Activated CD8-positive, alpha-beta memory T cell treated with anti-CD3 and anti-CD28 coated beads, Interleukin-2, amount 10 ng/mL, durations not matched to agents 7 days and 5 days (primary cell): ENCODE data around the gene ABCF2. TPM values are rescaled to one million over a fixed set of nuclear protein-coding genes. Genes with fewer than 3 reads are reported as not detected.

Experiments
- ATAC-seq: fragments of 150-1000 bp; cut with Tn5 transposase; one replicate; pipeline ENCODE4 v1.10.0; 2021; ENCODE audit warnings: moderate library complexity
- CTCF ChIA-PET: fragments of 350-600 bp; sonication (Branson Sonifier 250); formaldehyde crosslinking; loops from one replicate; lab custom pipeline; 2021; ENCODE audit warnings: antibody characterized with exemption; lab: Charles Lee
- DNase-seq: peaks from one replicate; pipeline ENCODE4 v3.0.0-alpha.2; 2020
- H3K27ac Mint-ChIP-seq: one replicate; pipeline ENCODE4 v1.8.0; 2021; ENCODE audit warnings: mild to moderate bottlenecking, mixed read lengths
- H3K27me3 Mint-ChIP-seq: one replicate; pipeline ENCODE4 v1.8.0; 2021; ENCODE audit warnings: mixed read lengths
- H3K36me3 Mint-ChIP-seq: one replicate; pipeline ENCODE4 v1.8.0; 2021; ENCODE audit warnings: mild to moderate bottlenecking, mixed read lengths
- H3K4me1 Mint-ChIP-seq: one replicate; pipeline ENCODE4 v1.8.0; 2021; ENCODE audit warnings: mixed read lengths
- H3K4me3 Mint-ChIP-seq: one replicate; pipeline ENCODE4 v1.8.0; 2021; ENCODE audit warnings: mild to moderate bottlenecking, moderate library complexity, mixed read lengths
- H3K9me3 Mint-ChIP-seq: one replicate; pipeline ENCODE4 v1.8.0; 2022; ENCODE audit warnings: low read depth, mixed read lengths
- total RNA-seq, 2 experiments: library from RNA; stranded (reverse); gene quantifications; one replicate each; pipeline ENCODE4 v1.2.3, GENCODE V29; 2021

ABCF2 gene
- total RNA-seq, 2 experiments from 2014 or later = 37.8 to 47.3 TPM

DNA sequence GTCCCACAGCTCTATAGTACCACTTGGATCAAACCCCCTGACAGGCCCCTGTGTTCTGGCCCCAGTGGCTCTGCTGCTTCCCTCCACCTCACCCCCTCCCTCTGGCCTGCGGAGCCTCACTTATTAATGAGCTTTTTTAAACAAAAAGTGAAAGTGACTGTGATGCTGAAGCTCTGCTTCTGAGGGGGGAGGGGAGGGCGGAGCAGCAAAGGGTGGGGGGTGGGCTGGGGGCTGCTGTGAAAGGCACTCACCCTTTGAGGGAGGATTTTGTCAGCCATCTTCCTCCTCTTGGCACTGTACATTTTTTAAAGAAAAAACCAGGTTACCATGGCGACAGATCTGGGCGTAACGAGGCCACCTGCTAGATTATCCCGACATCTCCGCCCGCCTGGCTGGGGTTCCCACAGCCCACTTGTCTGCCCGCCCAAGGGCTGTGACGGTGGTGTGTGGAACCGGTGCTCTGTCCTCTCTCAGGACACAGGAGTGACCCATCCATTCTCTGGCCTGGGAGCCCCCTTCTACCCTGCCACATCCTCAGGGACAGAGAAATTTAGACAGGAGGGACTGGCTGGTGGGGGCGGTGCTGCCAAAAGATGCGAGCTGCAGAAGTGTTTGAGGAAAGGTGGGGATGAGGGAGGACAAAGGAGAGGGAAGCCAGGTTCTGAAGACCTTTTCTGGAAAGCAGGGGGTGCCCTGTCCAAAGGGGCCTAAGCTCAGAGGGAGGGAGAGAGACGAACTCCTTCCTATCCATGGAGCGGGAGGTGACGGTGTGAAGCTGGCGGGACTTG is 16.6 kb upstream of the ABCF2 start:
- ATAC-seq = peak; percentile 17
- DNase-seq = no peak

DNA sequence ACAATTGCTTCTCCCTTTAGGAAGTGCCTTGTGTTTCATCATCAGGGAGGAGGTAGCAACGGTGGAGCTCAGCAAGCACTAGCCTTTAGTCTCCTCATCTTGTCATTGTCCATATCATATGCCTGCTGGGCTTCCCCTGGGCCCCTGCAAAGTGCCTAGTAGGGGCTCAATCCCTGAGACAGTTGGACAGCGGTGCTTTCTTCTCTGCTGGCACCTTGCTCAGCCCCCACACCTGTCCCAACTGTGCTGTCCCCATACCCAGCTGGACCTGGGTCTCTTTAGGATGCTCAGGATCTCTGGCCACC is 16.0 kb upstream of the ABCF2 start:
- H3K4me1 Mint-ChIP-seq = peaks cover 29% of the 10 kb centered on the region
- no peak for ATAC-seq
- H3K36me3 Mint-ChIP-seq = peaks cover 2% of the 10 kb centered on the region
- H3K4me3 Mint-ChIP-seq = peak overlapping the region; percentile 35
- H3K9me3 Mint-ChIP-seq = no peaks in the 10 kb centered on the region
- peak overlapping the region; percentile 71 for H3K27ac Mint-ChIP-seq
- DNase-seq = no peak
- peaks cover 32% of the 10 kb centered on the region for H3K27me3 Mint-ChIP-seq
- CTCF ChIA-PET = interaction anchor here (0.9 to 5.6 kb wide), 11 partner anchors 9 to 119 kb away, joined by 3 to 60 read pairs (median 6); partner anchors contain the start of genes ABCF2 and CHPF2

More for the DNA sequence above, 16.6 kb upstream of the ABCF2 start:
- CTCF ChIA-PET = interaction anchor here (0.6 to 5.6 kb wide), 49 partner anchors 7 to 548 kb away, joined by 3 to 60 read pairs (median 4); partner anchors contain the start of genes ABCF2, ASB10, CHPF2 and FASTK
- Mint-ChIP-seq H3K9me3 (no peaks in the 10 kb centered on the region), H3K4me1 (peaks cover 33% of the 10 kb centered on the region), H3K27ac (peak overlapping the region; percentile 71), H3K36me3 (peaks cover 2% of the 10 kb centered on the region), H3K4me3 (peak overlapping the region; percentile 35), H3K27me3 (peaks cover 36% of the 10 kb centered on the region)

DNA sequence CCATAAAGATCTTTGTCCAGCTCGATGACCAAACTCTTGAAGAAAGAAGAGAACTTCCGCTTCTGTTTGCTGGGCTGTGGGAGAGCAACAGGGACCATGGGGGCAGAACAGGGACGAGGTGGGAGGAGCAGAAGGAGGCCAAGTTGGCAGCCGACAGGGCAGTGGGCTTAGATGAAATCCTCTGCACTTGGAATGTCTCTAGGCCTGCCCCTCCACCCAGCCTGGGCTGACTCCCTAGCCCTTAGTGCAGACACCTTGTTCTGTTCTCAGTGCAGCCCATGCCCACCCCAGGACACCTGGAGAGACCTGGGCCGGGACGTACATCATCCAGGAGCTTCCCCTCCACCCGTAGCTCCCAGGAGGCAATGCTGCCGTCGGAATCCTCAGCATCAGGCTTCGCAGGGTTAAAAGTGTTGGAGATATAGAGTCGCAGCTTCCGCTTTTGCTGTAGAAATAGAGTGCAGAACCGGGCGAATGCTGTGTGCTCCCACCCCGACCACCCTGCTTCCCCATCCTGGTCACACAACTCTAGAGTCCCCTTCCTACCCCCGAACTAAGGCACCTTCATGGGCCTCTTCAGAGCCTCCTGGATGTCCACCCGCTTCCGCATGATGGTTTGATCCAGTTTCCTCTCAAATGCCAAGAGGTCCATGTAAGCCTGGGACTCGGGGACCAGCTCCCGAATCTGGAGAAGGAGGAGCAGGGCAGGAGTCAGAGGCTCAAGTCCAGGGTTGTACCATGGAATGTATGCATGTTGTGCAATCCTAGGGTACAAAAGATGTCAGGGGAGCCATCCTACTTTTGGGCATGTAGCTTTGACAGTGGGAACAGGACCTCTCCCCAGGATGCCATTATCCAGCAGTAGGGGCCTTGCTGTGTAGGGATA is 15.4 kb upstream of the ABCF2 start:
- H3K4me3 Mint-ChIP-seq = no peak overlapping the region
- peak overlapping the region; percentile 71 for H3K27ac Mint-ChIP-seq
- DNase-seq (no peak), ATAC-seq (no peak)
- H3K36me3 Mint-ChIP-seq = peaks cover 2% of the 10 kb centered on the region
- H3K4me1 Mint-ChIP-seq = peaks cover 28% of the 10 kb centered on the region
- peaks cover 26% of the 10 kb centered on the region for H3K27me3 Mint-ChIP-seq
- CTCF ChIA-PET = interaction anchor here (0.8 to 5.6 kb wide), 11 partner anchors 9 to 131 kb away, joined by 3 to 60 read pairs (median 5); partner anchors contain the start of genes ABCF2 and CHPF2
- H3K9me3 Mint-ChIP-seq = no peaks in the 10 kb centered on the region

DNA sequence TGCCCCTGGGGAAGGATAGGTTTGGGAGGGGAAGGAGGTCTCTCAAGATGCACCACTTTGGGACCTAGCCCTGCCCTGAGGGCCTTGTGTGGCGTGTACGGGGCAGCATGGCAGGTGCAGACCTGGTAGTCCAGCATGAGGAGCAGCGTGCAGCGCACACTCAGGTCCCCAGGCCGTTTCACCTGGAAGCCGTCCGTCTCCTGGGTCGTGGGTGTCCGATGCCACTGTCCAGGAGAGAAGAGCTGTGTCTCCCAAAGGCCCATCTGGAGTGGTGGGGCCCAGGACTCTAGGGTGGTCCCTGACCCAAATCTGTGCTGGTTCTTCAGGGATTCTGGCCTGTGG is 14.7 kb upstream of the ABCF2 start:
- H3K27me3 Mint-ChIP-seq = peaks cover 19% of the 10 kb centered on the region
- CTCF ChIA-PET = interaction anchor here (4.8 kb wide), 1 partner anchor 8 kb away, joined by 47 read pairs; the partner anchor contains the start of gene CHPF2
- no peaks in the 10 kb centered on the region for H3K9me3 Mint-ChIP-seq
- ATAC-seq (no peak), DNase-seq (no peak)
- H3K4me3 Mint-ChIP-seq = no peak overlapping the region
- peaks cover 28% of the 10 kb centered on the region for H3K4me1 Mint-ChIP-seq
- peaks cover 5% of the 10 kb centered on the region for H3K36me3 Mint-ChIP-seq
- H3K27ac Mint-ChIP-seq = no peak overlapping the region

DNA sequence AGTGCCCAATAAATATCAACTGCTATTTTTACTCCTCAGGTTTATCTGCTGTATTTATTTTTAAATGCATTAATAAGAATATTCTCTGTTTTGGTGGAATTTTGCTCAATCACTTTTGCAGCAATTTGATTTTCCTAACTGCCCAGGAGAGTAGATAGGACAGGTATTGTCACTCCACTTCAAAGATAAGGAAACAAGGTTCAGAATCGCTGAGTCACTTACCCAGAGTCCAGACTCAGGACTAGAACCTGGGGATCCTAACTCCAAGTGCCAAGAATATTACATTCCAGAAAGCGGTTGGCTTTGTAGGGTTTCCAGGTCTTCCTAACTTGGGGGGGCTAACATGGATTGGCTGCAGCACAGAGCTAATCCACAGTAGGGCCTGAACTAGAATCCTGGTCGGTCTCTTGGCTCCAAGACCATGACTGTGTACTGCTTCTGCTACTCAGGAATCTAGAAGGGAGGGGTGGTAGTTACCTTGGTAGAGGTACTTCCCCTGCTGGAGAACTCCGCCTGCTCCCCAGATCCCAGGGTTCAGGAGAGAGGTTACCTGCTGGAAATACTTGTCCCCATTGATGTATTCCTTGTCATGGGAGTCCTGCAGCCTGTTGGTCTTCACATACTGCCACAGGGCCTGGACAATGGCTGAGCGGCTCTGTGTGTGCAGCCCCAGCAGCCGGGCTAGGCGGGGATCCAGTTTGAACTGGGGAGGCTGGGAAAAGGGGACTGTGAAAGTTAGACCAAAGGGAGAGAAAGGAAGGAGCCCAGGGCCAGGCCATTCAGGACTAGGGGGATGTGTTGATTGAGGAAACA is 14.1 kb upstream of the ABCF2 start:
- CTCF ChIA-PET = no interaction called here
- Mint-ChIP-seq H3K4me3 (no peak overlapping the region), H3K4me1 (peaks cover 27% of the 10 kb centered on the region), H3K9me3 (no peaks in the 10 kb centered on the region), H3K36me3 (peaks cover 6% of the 10 kb centered on the region), H3K27me3 (peaks cover 13% of the 10 kb centered on the region), H3K27ac (peak overlapping the region; percentile 6)
- ATAC-seq = no peak
- no peak for DNase-seq

DNA sequence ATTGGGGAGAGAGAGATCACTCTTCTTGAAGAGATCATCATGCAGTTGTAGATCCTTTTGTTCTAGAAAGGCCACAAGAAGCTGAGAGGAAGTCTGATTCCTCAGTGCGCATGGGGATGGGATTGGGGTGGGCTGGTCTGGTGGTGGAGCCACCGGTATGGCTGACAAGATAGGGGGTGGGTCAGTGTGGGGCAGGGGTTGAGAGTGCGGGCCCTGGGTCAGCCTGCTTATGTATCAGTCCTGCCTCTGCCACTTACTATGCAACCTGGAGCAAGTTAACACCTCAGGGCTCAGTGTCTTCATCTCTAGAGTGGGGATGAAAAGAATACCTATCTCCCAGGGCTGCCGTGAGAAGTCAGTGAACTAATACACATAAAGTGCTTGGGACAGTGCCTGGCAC is 13.5 kb upstream of the ABCF2 start:
- H3K36me3 Mint-ChIP-seq = peaks cover 7% of the 10 kb centered on the region

DNA sequence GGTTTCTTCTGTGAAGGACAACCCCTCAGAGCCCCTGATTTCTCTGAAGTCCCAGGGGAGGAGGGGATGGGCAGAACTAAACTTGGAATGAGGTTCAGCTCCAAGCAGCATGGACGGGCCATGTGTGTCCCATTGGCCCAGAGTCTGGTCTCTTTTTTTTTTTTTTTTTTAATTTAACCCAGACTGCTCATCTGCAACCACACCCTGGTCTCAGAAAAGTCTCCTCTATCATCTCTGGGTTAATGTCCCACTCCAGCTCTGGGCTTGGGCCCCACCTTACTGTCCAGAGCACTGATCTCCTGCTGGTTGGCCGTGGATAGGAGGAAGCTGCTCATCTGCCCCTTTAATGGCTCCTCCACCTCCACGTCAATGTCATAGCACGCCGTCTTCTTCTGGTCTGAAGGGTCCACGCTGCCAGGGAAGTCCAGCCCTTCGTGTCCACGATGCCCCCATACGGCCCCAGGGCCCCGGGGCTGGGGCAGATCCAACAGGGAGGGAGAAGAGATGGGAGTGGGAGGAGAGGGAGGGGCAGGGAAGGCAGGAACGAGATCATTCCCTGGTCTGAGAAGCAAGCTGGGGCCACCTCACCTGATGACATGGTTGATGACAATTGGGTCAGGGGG is 12.9 kb upstream of the ABCF2 start:
- Mint-ChIP-seq H3K9me3 (no peaks in the 10 kb centered on the region), H3K4me1 (peaks cover 23% of the 10 kb centered on the region), H3K27me3 (peaks cover 6% of the 10 kb centered on the region), H3K36me3 (peaks cover 7% of the 10 kb centered on the region), H3K27ac (no peak overlapping the region), H3K4me3 (no peak overlapping the region)
- no peak for DNase-seq
- no peak for ATAC-seq
- CTCF ChIA-PET = no interaction called here

More for the DNA sequence above, 13.5 kb upstream of the ABCF2 start:
- no peak overlapping the region for H3K27ac Mint-ChIP-seq
- no peak for DNase-seq
- no peak for ATAC-seq
- H3K27me3 Mint-ChIP-seq = peaks cover 8% of the 10 kb centered on the region
- CTCF ChIA-PET = no interaction called here
- H3K9me3 Mint-ChIP-seq = no peaks in the 10 kb centered on the region
- H3K4me1 Mint-ChIP-seq = peaks cover 24% of the 10 kb centered on the region
- H3K4me3 Mint-ChIP-seq = no peak overlapping the region

DNA sequence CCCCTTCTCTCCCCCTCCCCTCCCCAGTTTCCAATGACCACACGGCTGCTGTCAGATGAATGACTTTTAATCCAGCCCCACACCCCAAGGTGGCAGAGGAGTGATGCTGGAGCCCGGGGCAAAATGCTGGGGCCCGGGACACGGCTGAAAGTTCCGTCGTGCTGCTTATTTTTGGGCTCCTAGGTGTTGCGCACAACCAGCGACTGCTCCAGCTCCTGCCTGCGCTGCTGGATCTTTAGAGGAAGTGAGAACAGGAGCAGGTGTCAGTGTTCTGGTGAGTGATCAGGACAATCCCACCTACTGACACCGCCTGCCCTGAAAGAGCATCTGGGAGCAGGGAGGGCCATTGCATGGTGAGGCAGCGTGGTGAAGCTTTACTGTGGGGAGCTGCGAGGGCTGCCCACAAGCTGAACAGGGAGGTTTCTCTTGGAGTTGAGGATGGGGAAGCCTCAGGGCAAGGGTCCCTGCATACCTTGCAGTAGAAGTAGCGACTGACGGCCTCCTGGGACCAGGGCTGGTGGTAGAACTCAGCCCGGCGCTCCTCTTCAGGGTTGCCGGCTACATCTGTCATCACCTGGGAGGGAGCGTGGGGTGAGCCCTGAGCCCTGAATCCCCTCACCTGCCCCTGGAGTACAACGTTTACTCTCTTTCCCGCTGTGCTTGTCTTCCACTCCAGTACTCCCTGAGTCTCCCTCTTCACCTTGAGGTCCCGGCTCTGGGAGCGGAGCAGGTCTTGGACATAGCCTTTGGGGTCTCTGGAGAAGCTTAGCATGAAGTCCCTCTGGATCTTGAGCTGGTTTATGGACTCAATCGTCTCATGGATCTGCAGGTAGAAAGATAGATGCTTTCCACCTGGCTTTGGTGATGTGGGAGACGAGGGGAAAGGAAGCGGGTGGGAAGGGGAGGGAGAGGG is 12.2 kb upstream of the ABCF2 start:
- ATAC-seq = no peak

DNA sequence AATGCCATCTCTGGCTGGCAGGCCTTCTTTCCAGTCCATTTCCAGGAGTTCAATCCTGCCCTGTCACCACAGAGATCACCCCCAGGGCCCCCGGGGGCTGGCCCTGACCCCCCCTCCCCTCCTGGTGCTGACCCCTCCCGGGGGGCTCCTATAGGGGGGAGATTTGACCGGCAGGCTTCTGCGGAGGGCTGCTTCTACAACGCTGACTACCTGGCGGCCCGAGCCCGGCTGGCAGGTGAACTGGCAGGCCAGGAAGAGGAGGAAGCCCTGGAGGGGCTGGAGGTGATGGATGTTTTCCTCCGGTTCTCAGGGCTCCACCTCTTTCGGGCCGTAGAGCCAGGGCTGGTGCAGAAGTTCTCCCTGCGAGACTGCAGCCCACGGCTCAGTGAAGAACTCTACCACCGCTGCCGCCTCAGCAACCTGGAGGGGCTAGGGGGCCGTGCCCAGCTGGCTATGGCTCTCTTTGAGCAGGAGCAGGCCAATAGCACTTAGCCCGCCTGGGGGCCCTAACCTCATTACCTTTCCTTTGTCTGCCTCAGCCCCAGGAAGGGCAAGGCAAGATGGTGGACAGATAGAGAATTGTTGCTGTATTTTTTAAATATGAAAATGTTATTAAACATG is 11.3 kb upstream of the ABCF2 start:
- ATAC-seq (no peak), DNase-seq (no peak)
- Mint-ChIP-seq H3K4me3 (no peak overlapping the region), H3K9me3 (no peaks in the 10 kb centered on the region), H3K27me3 (no peaks in the 10 kb centered on the region), H3K36me3 (peaks cover 11% of the 10 kb centered on the region), H3K4me1 (peaks cover 19% of the 10 kb centered on the region), H3K27ac (no peak overlapping the region)
- CTCF ChIA-PET = no interaction called here

More for the DNA sequence above, 12.2 kb upstream of the ABCF2 start:
- Mint-ChIP-seq H3K36me3 (peaks cover 9% of the 10 kb centered on the region), H3K4me3 (no peak overlapping the region), H3K4me1 (peaks cover 20% of the 10 kb centered on the region), H3K27me3 (no peaks in the 10 kb centered on the region), H3K27ac (no peak overlapping the region), H3K9me3 (no peaks in the 10 kb centered on the region)
- DNase-seq = no peak
- CTCF ChIA-PET = no interaction called here

DNA sequence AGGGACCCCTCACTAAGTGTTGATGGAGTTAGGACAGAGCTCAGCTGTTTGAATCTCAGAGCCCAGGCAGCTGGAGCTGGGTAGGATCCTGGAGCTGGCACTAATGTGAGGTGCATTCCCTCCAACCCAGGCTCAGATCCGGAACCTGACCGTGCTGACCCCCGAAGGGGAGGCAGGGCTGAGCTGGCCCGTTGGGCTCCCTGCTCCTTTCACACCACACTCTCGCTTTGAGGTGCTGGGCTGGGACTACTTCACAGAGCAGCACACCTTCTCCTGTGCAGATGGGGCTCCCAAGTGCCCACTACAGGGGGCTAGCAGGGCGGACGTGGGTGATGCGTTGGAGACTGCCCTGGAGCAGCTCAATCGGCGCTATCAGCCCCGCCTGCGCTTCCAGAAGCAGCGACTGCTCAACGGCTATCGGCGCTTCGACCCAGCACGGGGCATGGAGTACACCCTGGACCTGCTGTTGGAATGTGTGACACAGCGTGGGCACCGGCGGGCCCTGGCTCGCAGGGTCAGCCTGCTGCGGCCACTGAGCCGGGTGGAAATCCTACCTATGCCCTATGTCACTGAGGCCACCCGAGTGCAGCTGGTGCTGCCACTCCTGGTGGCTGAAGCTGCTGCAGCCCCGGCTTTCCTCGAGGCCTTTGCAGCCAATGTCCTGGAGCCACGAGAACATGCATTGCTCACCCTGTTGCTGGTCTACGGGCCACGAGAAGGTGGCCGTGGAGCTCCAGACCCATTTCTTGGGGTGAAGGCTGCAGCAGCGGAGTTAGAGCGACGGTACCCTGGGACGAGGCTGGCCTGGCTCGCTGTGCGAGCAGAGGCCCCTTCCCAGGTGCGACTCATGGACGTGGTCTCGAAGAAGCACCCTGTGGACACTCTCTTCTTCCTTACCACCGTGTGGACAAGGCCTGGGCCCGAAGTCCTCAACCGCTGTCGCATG is 10.5 kb upstream of the ABCF2 start:
- H3K4me3 Mint-ChIP-seq = no peak overlapping the region
- H3K27ac Mint-ChIP-seq = no peak overlapping the region
- H3K4me1 Mint-ChIP-seq = peaks cover 14% of the 10 kb centered on the region
- ATAC-seq (no peak), DNase-seq (no peak)
- H3K9me3 Mint-ChIP-seq = no peaks in the 10 kb centered on the region
- CTCF ChIA-PET = interaction anchor here (1.0 to 1.5 kb wide), 3 partner anchors 14 to 114 kb away, joined by 3 to 4 read pairs (median 3); no protein-coding TSS in a partner anchor
- H3K27me3 Mint-ChIP-seq = no peaks in the 10 kb centered on the region
- H3K36me3 Mint-ChIP-seq = peaks cover 14% of the 10 kb centered on the region

DNA sequence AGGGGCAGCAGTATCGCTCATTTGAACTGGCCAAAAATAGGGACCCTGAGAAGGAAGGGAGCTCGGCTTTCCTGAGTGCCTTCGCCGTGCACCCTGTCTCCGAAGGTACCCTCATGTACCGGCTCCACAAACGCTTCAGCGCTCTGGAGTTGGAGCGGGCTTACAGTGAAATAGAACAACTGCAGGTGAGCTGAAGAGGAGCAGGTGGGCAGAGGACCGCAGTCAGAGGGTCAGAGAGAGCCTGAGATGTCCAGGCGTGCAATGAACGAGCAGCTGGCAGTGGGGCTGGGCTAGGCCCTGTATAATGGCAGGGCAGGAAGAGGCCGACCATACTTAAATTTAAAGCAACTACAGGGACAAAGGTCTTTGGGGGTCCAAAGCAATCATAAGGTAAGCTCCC is 9.4 kb upstream of the ABCF2 start:
- H3K27me3 Mint-ChIP-seq = no peaks in the 10 kb centered on the region
- no peaks in the 10 kb centered on the region for H3K9me3 Mint-ChIP-seq
- H3K36me3 Mint-ChIP-seq = peaks cover 14% of the 10 kb centered on the region
- H3K27ac Mint-ChIP-seq = no peak overlapping the region
- CTCF ChIA-PET = interaction anchor here (0.7 to 1.5 kb wide), 4 partner anchors 8 to 113 kb away, joined by 3 to 4 read pairs (median 3); no protein-coding TSS in a partner anchor
- peaks cover 23% of the 10 kb centered on the region for H3K4me1 Mint-ChIP-seq
- ATAC-seq (no peak), DNase-seq (no peak)
- H3K4me3 Mint-ChIP-seq = no peak overlapping the region
